Right cardiac atrium (tissue), 5 donors: ENCODE measurements around the gene RALB. TPM values are rescaled to one million over a fixed set of nuclear protein-coding genes. Genes with fewer than 3 reads are reported as not detected.
"Not testable (repeated sequence)": the region's sequence is repeated elsewhere in the genome, so short reads cannot be mapped to it uniquely, and the experiment has no call there.

Experiments used
- ATAC-seq, 2 donors: fragments of 200-7000 bp; cut with Tn5 transposase; one replicate each; pipeline versions ENCODE4 v1.8.0 to v1.9.1; 2020; ENCODE audit warnings: moderate library complexity in 2 of 2, mild to moderate bottlenecking in 1 of 2
- DNase-seq, 3 donors: peaks; one replicate each; pipeline ENCODE4 v3.0.0-alpha.2; 2020
- H3K27ac ChIP-seq: one replicate; pipeline ENCODE4 v1.5.1; 2013; ENCODE audit warnings: mild to moderate bottlenecking, low read length, control low read depth, moderate library complexity
- H3K27me3 ChIP-seq: one replicate; pipeline ENCODE4 v1.6.1; 2013; ENCODE audit not compliant: control insufficient read depth, insufficient read depth
- H3K4me1 ChIP-seq: one replicate; pipeline ENCODE4 v1.6.1; 2013; ENCODE audit warnings: low read length; ENCODE audit not compliant: control insufficient read depth, insufficient read depth
- H3K4me3 ChIP-seq: one replicate; pipeline ENCODE4 v1.5.1; 2013; ENCODE audit warnings: low read length, control low read depth
- H3K9me3 ChIP-seq: one replicate; pipeline ENCODE4 v1.6.1; 2013; ENCODE audit warnings: low read length; ENCODE audit not compliant: control insufficient read depth
- WGBS: extraction: QIAGEN DNeasy Blood & Tissue Kit; methylation state at CpG from one replicate; pipeline ENCODE4 v1.1.7; 2013; 5-methylcytosine and 5-hydroxymethylcytosine counted together
- intact Hi-C, 4 donors: fragments of 100-400 bp; cut with DNase I; formaldehyde crosslinking; loops; one replicate each; pipeline versions ENCODE4 v1.11.0 to v1.14.0; 2022 to 2023
- polyA plus RNA-seq: library from polyadenylated mRNA; stranded (reverse); fragments of 200-250 nt; gene quantifications from one replicate; pipeline ENCODE4 v1.2.3, GENCODE V29; 2013
- total RNA-seq, 4 donors: library from RNA; stranded (reverse); fragmentation: NEBNext Ultra II Directional; extraction: Animal tissue kit (Norgen Biotek cat#: 25700); gene quantifications; one replicate each; pipeline ENCODE4 v1.2.1, GENCODE V29; 2021
- donor health status: healthy with polysubstance abuse.
- donor health status: DM: no; HTN: yes; CAD: no.
- donor health status: DM: no; HTN: no; CAD: no.
- donor health status: DM: no; HTN: yes; CAD: no; lungs with severe emphysema.
- donor health status: DM: yes; HTN: yes; CAD: no.

Gene RALB
- total and polyA plus RNA-seq, 5 donors, result 44.2 to 57.2 (median 48.9) TPM

GRCh38 chr2:120255986-120256650 lies 3.5 kb downstream of the RALB start:
- no peak overlapping the region for H3K27ac ChIP-seq
- intact Hi-C loops, result loop anchor here in 1 of 4 donors (10.0 kb wide), 1 partner anchor 59 kb away; no protein-coding TSS in a partner anchor
- WGBS, result 63% methylated on average over 9 of the region's 9 CpGs

GRCh38 chr2:120256651-120257000 lies 4.0 kb downstream of the RALB start:
- Histone ChIP-seq H3K4me3 (no peak overlapping the region), H3K27ac (no peak overlapping the region)

More at GRCh38 chr2:120255986-120256650, 3.5 kb downstream of the RALB start:
- peaks cover 24% of the 10 kb centered on the region for H3K4me1 ChIP-seq
- ATAC-seq (no peak), DNase-seq (no peak)
- H3K4me3 ChIP-seq, result no peak overlapping the region
- no peaks in the 10 kb centered on the region for H3K27me3 ChIP-seq
- no peaks in the 10 kb centered on the region for H3K9me3 ChIP-seq

GRCh38 chr2:120257522-120257921 lies 4.9 kb downstream of the RALB start:
- intact Hi-C loops, result loop anchor here in 1 of 4 donors (10.0 kb wide), 1 partner anchor 57 kb away; no protein-coding TSS in a partner anchor
- no peak overlapping the region for H3K27ac ChIP-seq
- H3K9me3 ChIP-seq, result no peaks in the 10 kb centered on the region
- peaks cover 30% of the 10 kb centered on the region for H3K4me1 ChIP-seq
- H3K27me3 ChIP-seq, result no peaks in the 10 kb centered on the region
- ATAC-seq, result no peak
- H3K4me3 ChIP-seq, result no peak overlapping the region
- no peak for DNase-seq
- 39% methylated on average over 1 of the region's 1 CpG for WGBS

More at GRCh38 chr2:120256651-120257000, 4.0 kb downstream of the RALB start:
- H3K27me3 ChIP-seq, result no peaks in the 10 kb centered on the region
- H3K9me3 ChIP-seq, result no peaks in the 10 kb centered on the region
- ATAC-seq (no peak), DNase-seq (no peak)
- 54% methylated on average over 1 of the region's 1 CpG for WGBS
- peaks cover 24% of the 10 kb centered on the region for H3K4me1 ChIP-seq
- intact Hi-C loops, result loop anchor here in 1 of 4 donors (10.0 kb wide), 1 partner anchor 58 kb away; no protein-coding TSS in a partner anchor

GRCh38 chr2:120258196-120258595 lies 5.5 kb downstream of the RALB start:
- Histone ChIP-seq H3K27ac (no peak overlapping the region), H3K4me1 (peaks cover 31% of the 10 kb centered on the region), H3K4me3 (no peak overlapping the region), H3K9me3 (no peaks in the 10 kb centered on the region), H3K27me3 (no peaks in the 10 kb centered on the region)
- WGBS, result 86% methylated on average over 9 of the region's 9 CpGs
- ATAC-seq, result no peak
- DNase-seq, result no peak
- intact Hi-C loops, result loop anchor here in 1 of 4 donors (10.0 kb wide), 1 partner anchor 57 kb away; no protein-coding TSS in a partner anchor

GRCh38 chr2:120259939-120260338 lies 7.3 kb downstream of the RALB start:
- intact Hi-C loops, result loop anchor here in 1 of 4 donors (10.0 kb wide), 1 partner anchor 55 kb away; no protein-coding TSS in a partner anchor
- WGBS, result 98% methylated on average over 15 of the region's 15 CpGs
- DNase-seq, H3K9me3 ChIP-seq, H3K27ac ChIP-seq, H3K27me3 ChIP-seq, H3K4me3 ChIP-seq, ATAC-seq: not testable (repeated sequence)
- peaks cover 23% of the 10 kb centered on the region for H3K4me1 ChIP-seq

GRCh38 chr2:120260736-120261135 lies 8.1 kb downstream of the RALB start:
- ATAC-seq, result peak; percentile 17 to 39
- H3K9me3 ChIP-seq, result no peaks in the 10 kb centered on the region
- no peak overlapping the region for H3K27ac ChIP-seq
- H3K27me3 ChIP-seq, result no peaks in the 10 kb centered on the region
- peaks cover 22% of the 10 kb centered on the region for H3K4me1 ChIP-seq
- H3K4me3 ChIP-seq, result no peak overlapping the region
- intact Hi-C loops, result no loop called here
- DNase-seq, result no peak
- WGBS, result 71% methylated on average over 5 of the region's 5 CpGs

GRCh38 chr2:120261387-120262006 lies 8.8 kb downstream of the RALB start:
- H3K9me3 ChIP-seq, result no peaks in the 10 kb centered on the region
- DNase-seq, result no peak
- intact Hi-C loops, result no loop called here
- ATAC-seq, result no peak
- WGBS, result 78% methylated on average over 6 of the region's 6 CpGs
- no peak overlapping the region for H3K4me3 ChIP-seq
- H3K27ac ChIP-seq, result no peak overlapping the region
- H3K27me3 ChIP-seq, result no peaks in the 10 kb centered on the region
- peaks cover 16% of the 10 kb centered on the region for H3K4me1 ChIP-seq

- no peak overlapping the region for H3K27ac ChIP-seq
- WGBS, result 88% methylated on average over 2 of the region's 2 CpGs
- intact Hi-C loops, result no loop called here
- H3K27me3 ChIP-seq, result no peaks in the 10 kb centered on the region
- H3K4me3 ChIP-seq, result no peak overlapping the region
- ATAC-seq (no peak), DNase-seq (no peak)
- H3K4me1 ChIP-seq, result peaks cover 14% of the 10 kb centered on the region
- no peaks in the 10 kb centered on the region for H3K9me3 ChIP-seq
These were observed 9.5 kb downstream of the RALB start for GRCh38 chr2:120262150-120262549.

GRCh38 chr2:120262761-120263428 lies 10.2 kb downstream of the RALB start:
- 73% methylated on average over 10 of the region's 10 CpGs for WGBS
- Histone ChIP-seq H3K4me1 (peaks cover 15% of the 10 kb centered on the region), H3K4me3 (no peak overlapping the region), H3K9me3 (no peaks in the 10 kb centered on the region), H3K27me3 (no peaks in the 10 kb centered on the region), H3K27ac (no peak overlapping the region)
- peak in 1 of 2 donors; percentile 61 for ATAC-seq
- no peak for DNase-seq
- intact Hi-C loops, result no loop called here

- DNase-seq, result no peak
- Histone ChIP-seq H3K9me3 (no peaks in the 10 kb centered on the region), H3K27ac (no peak overlapping the region), H3K27me3 (no peaks in the 10 kb centered on the region), H3K4me1 (peaks cover 8% of the 10 kb centered on the region), H3K4me3 (no peak overlapping the region)
- 70% methylated on average over 12 of the region's 12 CpGs for WGBS
- intact Hi-C loops, result no loop called here
- peak in 1 of 2 donors; percentile 31 for ATAC-seq
These were observed 12.4 kb downstream of the RALB start for GRCh38 chr2:120265006-120265405.

- Histone ChIP-seq H3K4me3 (no peak overlapping the region), H3K4me1 (peaks cover 4% of the 10 kb centered on the region), H3K9me3 (no peaks in the 10 kb centered on the region), H3K27me3 (no peaks in the 10 kb centered on the region), H3K27ac (no peak overlapping the region)
- DNase-seq (no peak), ATAC-seq (peak in 1 of 2 donors; percentile 33)
- 75% methylated on average over 8 of the region's 8 CpGs for whole genome bisulfite sequencing
- intact Hi-C loops, result no loop called here
These were observed 14.7 kb downstream of the RALB start for GRCh38 chr2:120267348-120267747.
